Measurements from ENCODE around the gene LRRC25.

GRCh38 chr19:18396471-18397241 is 766 bp downstream of the LRRC25 start:
- no peak for TF ChIP-seq POLR2AphosphoS5 (IDR thresholded peaks at IDR 0.05)
- no peak for TF ChIP-seq CTCF (IDR thresholded peaks at IDR 0.05)

All from breast epithelium (tissue), 3 donors.